ENCODE measurements around the gene FUOM. TPM values are rescaled to one million over a fixed set of nuclear protein-coding genes. Genes with fewer than 3 reads are reported as not detected.

FUOM gene
- total and polyA plus RNA-seq, 2 of the 8 experiments (the other 6 are each of a cell fraction or from before 2014, with no cell fraction given): 22.0 to 30.4 TPM

DNA sequence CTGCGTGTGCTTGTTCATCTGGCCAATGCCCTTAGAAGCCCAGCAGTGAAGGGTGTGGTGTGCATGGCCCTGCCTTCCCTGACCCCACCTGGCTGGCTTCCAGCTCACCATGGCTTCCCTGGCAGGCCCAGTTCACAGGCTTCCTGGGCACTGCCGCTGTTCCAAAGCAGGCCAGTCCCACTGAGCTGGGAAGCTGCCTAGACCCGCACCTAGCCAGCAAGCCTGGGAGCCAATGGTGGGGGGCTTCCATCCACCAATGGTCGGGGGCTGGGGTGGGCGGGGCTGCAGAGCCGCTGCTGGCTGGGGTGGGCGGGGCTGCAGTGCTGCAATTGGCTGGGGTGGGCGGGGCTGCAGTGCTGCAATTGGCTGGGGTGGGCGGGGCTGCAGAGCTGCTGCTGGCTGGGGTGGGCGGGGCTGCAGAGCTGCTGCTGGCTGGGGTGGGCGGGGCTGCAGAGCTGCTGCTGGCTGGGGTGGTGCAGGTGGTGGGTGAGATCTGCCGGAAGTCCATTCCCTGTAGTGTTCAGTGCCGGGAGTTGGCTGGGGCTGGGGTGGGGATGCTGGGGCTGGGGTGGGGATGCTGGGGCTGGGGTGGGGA, 33.5 kb downstream of the FUOM start:
- Histone ChIP-seq H4K91ac (replicated peaks; ENCODE audit: insufficient read length, low read length) (peak overlapping the region; percentile 74), H2BK15ac (ENCODE audit: low read length) (no peak overlapping the region), H3K9me3 (ENCODE audit: insufficient read depth in 2 of 2, low read depth in 1 of 2, low read length in 1 of 2) (peaks cover 0 to 2% of the 10 kb centered on the region in 2 experiments; a peak in 1 of 4 replicates), H3K18ac (ENCODE audit: extremely low read depth, low read length) (peak overlapping the region; percentile 75; the same call in 1 of the 2 replicates), H4K5ac (ENCODE audit: insufficient read length, low read depth, low read length) (peak overlapping the region; percentile 34), H3K14ac (ENCODE audit: insufficient read length) (no peak overlapping the region), H3K56ac (replicated peaks; ENCODE audit: insufficient read length, low read depth, low read length) (peak overlapping the region; percentile 46), H3K4me2 (ENCODE audit: insufficient read depth in 1 of 2, low read depth in 2 of 2, low read length in 2 of 2) (peak overlapping the region; percentile 12 to 28; a peak in 2 of 4 replicates), H3K23ac (ENCODE audit: insufficient read length) (no peak overlapping the region), H3K36me3 (ENCODE audit: control insufficient read depth in 2 of 4, insufficient read depth in 4 of 4, low read length in 3 of 4) (no peaks in the 10 kb centered on the region), H3K4me3 (ENCODE audit: extremely low read depth in 1 of 4, insufficient read depth in 2 of 4, low read depth in 3 of 4, low read length in 4 of 4) (peak overlapping the region in 1 of 4 experiments; percentile 36; a peak in 1 of 8 replicates), H4K8ac (ENCODE audit: extremely low read depth, insufficient read depth, low read length) (peak overlapping the region; percentile 68; the same call in 1 of the 2 replicates), H3K27me3 (replicated peaks in 1 of 4; ENCODE audit: control insufficient read depth in 3 of 4, extremely low read depth in 1 of 4, insufficient read depth in 3 of 4, low read length in 3 of 4) (peaks cover 17 to 50% (median 43%) of the 10 kb centered on the region in 4 experiments), H2BK20ac (ENCODE audit: low read length) (0 out of 2 replicates have a peak overlapping the region, but pooled peaks have one; percentile 48), H2AFZ (ENCODE audit: low read length) (peak overlapping the region; percentile 85; the same call in 1 of the 2 replicates), H3K79me2 (ENCODE audit: control insufficient read depth in 1 of 2, insufficient read depth in 2 of 2, low read length in 2 of 2) (no peaks in the 10 kb centered on the region), H2AK5ac (ENCODE audit: low read depth, low read length) (no peak overlapping the region), H3K4ac (replicated peaks; ENCODE audit: insufficient read length, low read depth, low read length) (peak overlapping the region; percentile 91), H2BK120ac (replicated peaks; ENCODE audit: low read depth, low read length) (no peak overlapping the region), H4K20me1 (replicated peaks in 1 of 2; ENCODE audit: control insufficient read depth in 1 of 2, insufficient read depth in 2 of 2, low read length in 2 of 2) (peaks cover 0 to 4% of the 10 kb centered on the region in 2 experiments), H3K4me1 (replicated peaks in 1 of 4; ENCODE audit: control insufficient read depth in 3 of 4, insufficient read depth in 4 of 4, low read length in 3 of 4) (peaks cover 0 to 26% (median 6%) of the 10 kb centered on the region in 4 experiments; a peak in 6 of 7 replicates), H3K27ac (ENCODE audit: low read depth, low read length) (no peak overlapping the region), H3K79me1 (ENCODE audit: low read depth, low read length) (no peaks in the 10 kb centered on the region), H2BK5ac (ENCODE audit: low read depth, low read length) (no peak overlapping the region; the same call in 1 of the 2 replicates), H3K9ac (replicated peaks in 1 of 4; ENCODE audit: extremely low read depth in 1 of 4, low read depth in 3 of 4, low read length in 3 of 4) (no peak overlapping the region), H2BK12ac (ENCODE audit: low read depth, low read length) (no peak overlapping the region; the same call in 1 of the 2 replicates), H3K23me2 (ENCODE audit: low read depth, low read length) (peaks cover 6% of the 10 kb centered on the region; the same call in 1 of the 2 replicates)
- no peak for FAIRE-seq
- 32% methylated on average over 7 of the region's 13 CpGs; no CpG with 5 or more reads in 1 of the 2 experiments for WGBS, 2 experiments (ENCODE audit: extremely low coverage in 1 of 2, insufficient coverage in 1 of 2, insufficient read length in 1 of 2, insufficient replicate concordance in 2 of 2, low coverage in 1 of 2, low lambda C conversion rate in 2 of 2, missing lambda C conversion rate in 1 of 2)
- POLR2A ChIA-PET (ENCODE audit: partially characterized antibody): interaction anchor here (0.6 to 1.8 kb wide), 6 partner anchors 8 to 34 kb away, joined by 3 to 7 read pairs (median 6); partner anchors contain the start of genes CALY and FUOM
- TF ChIP-seq CREB1 (IDR thresholded peaks at IDR 0.05) (no peak), PHF8 (conservative IDR thresholded peaks at IDR 0.05; ENCODE audit: low read depth, low read length) (no peak)
- CTCF ChIA-PET (ENCODE audit: partially characterized antibody): interaction anchor here (1.2 to 1.8 kb wide), 5 partner anchors 10 to 58 kb away, joined by 3 to 9 read pairs (median 4); no protein-coding TSS in a partner anchor
- peak in 1 of 2 experiments; percentile 72 for DNase-seq (ENCODE audit: low read depth in 1 of 2, low spot score in 2 of 2)
